HCT116 (cell line): ENCODE results near the gene A4GNT. TPM values are rescaled to one million over a fixed set of nuclear protein-coding genes. Genes with fewer than 3 reads are reported as not detected.

ENCODE experiments used
- ATAC-seq: fragments of 200-7000 bp; cut with Tn5 transposase; 2 replicates; pipeline ENCODE4 v1.9.1; 2020; ENCODE audit warnings: mild to moderate bottlenecking, moderate library complexity
- BruUV-seq: library from RNA; stranded (reverse); fragments of 400-500 nt; replicated peaks from 2 replicates; lab custom pipeline; 2021; lab: Mats Ljungman, UMichigan
- CTCF ChIA-PET: fragments of 300-600 bp; sonication (Branson Sonifier 250); formaldehyde crosslinking; loops from one replicate; lab custom pipeline; 2021; ENCODE audit warnings: antibody characterized with exemption; lab: Charles Lee
- POLR2A ChIA-PET: fragments of 300-600, 350-600 bp; sonication (Branson Sonifier 250); formaldehyde crosslinking; loops from one replicate; lab custom pipeline; 2021; ENCODE audit warnings: antibody characterized with exemption; lab: Charles Lee
- RAD21 ChIA-PET, 2 experiments: fragments of 300-600 bp; sonication (Branson Sonifier 250); formaldehyde crosslinking; loops; one replicate each; lab custom pipeline; 2023; ENCODE audit warnings: low total read pairs in 2 of 2; ENCODE audit not compliant: uncharacterized antibody in 2 of 2, unreplicated experiment in 2 of 2, low non-redundant PET in 1 of 2; lab: Charles Lee
- DNase-seq: peaks from one replicate; pipeline ENCODE4 v3.0.0-alpha.2; 2010; ENCODE audit warnings: low read depth, low spot score
- H2AFZ ChIP-seq: fragments of 200-600 bp; shearing (Covaris generic), sonication (generic); 2 replicates; pipeline ENCODE4 v1.6.1; 2017; ENCODE audit warnings: low read depth, mixed run types, mixed read lengths, antibody characterized with exemption, low read length; ENCODE audit not compliant: poor library complexity, severe bottlenecking
- H3K27ac ChIP-seq: 2 replicates; pipeline ENCODE4 v1.5.1; 2012; ENCODE audit warnings: low read depth, low read length
- H3K27me3 ChIP-seq: fragments of 200-600 bp; sonication (generic); 2 replicates; pipeline ENCODE4 v1.6.1; 2016; ENCODE audit warnings: mixed run types, low read length, mixed read lengths; ENCODE audit not compliant: insufficient read depth
- H3K36me3 ChIP-seq, 2 experiments: fragments of 200-500 bp in 1 of 2; fragments of 200-600 bp in 1 of 2; sonication (Bioruptor generic) in 1 of 2; sonication (generic) in 1 of 2; 2 replicates each; pipeline versions ENCODE4 v1.5.1 to v1.6.1; 2014 to 2016; ENCODE audit warnings: low read length in 2 of 2, inconsistent platforms in 1 of 2, mixed read lengths in 1 of 2, mixed run types in 1 of 2; ENCODE audit not compliant: insufficient read depth in 2 of 2, control insufficient read depth in 1 of 2
- H3K4me1 ChIP-seq, 2 experiments: fragments of 200-600 bp in 1 of 2; sonication (generic) in 1 of 2; 2 replicates each; pipeline versions ENCODE4 v1.5.1 to v1.6.1; 2012 to 2017; ENCODE audit warnings: low read length in 2 of 2, inconsistent platforms in 1 of 2, mild to moderate bottlenecking in 1 of 2, mixed read lengths in 1 of 2, mixed run types in 1 of 2, moderate library complexity in 1 of 2; ENCODE audit not compliant: insufficient read depth in 2 of 2, control insufficient read depth in 1 of 2
- H3K4me2 ChIP-seq: fragments of 200-600 bp; sonication (generic); 2 replicates; pipeline ENCODE4 v1.6.1; 2017; ENCODE audit warnings: mixed run types, low read length, mixed read lengths
- H3K4me3 ChIP-seq, 2 experiments: fragments of 200-600 bp in 1 of 2; sonication (generic) in 1 of 2; replicated peaks in 1 of 2; 2 replicates each; pipeline ENCODE4 v1.5.1; 2011 to 2016; ENCODE audit warnings: low read length in 2 of 2, control low read depth in 1 of 2, low read depth in 1 of 2, mild to moderate bottlenecking in 1 of 2, mixed read lengths in 1 of 2, mixed run types in 1 of 2
- H3K79me2 ChIP-seq: fragments of 200-600 bp; sonication (generic); 2 replicates; pipeline ENCODE4 v1.6.1; 2017; ENCODE audit warnings: mild to moderate bottlenecking, mixed run types, low read length, moderate library complexity, mixed read lengths; ENCODE audit not compliant: insufficient read depth
- H3K9ac ChIP-seq: fragments of 200-600 bp; sonication (generic); 2 replicates; pipeline ENCODE4 v1.6.1; 2016; ENCODE audit warnings: low read length, mixed read lengths
- H3K9me2 ChIP-seq: fragments of 200-600 bp; sonication (generic), shearing (Covaris generic); 2 replicates; pipeline ENCODE4 v1.6.1; 2017; ENCODE audit warnings: mixed run types, mild to moderate bottlenecking, moderate library complexity; ENCODE audit not compliant: insufficient read depth
- H3K9me3 ChIP-seq, 2 experiments: fragments of 200-500 bp in 1 of 2; fragments of 200-600 bp in 1 of 2; sonication (Bioruptor generic) in 1 of 2; sonication (generic) in 1 of 2; 2 replicates each; pipeline ENCODE4 v1.6.1; 2014 to 2017; ENCODE audit warnings: low read length in 2 of 2, mixed read lengths in 2 of 2, inconsistent platforms in 1 of 2, low read depth in 1 of 2, mild to moderate bottlenecking in 1 of 2, mixed run types in 1 of 2, moderate library complexity in 1 of 2; ENCODE audit not compliant: control insufficient read depth in 1 of 2, insufficient read depth in 1 of 2
- H4K20me1 ChIP-seq: fragments of 200-600 bp; sonication (generic), shearing (Covaris generic); 2 replicates; pipeline ENCODE4 v1.6.1; 2017; ENCODE audit warnings: mixed run types, mild to moderate bottlenecking, moderate library complexity; ENCODE audit not compliant: insufficient read depth
- CBX3 ChIP-seq: IDR thresholded peaks from 2 replicates; pipeline ENCODE4 v1.6.1; 2012; ENCODE audit warnings: low read depth
- EGR1 ChIP-seq: IDR thresholded peaks from 2 replicates; pipeline ENCODE4 v1.6.1; 2012; ENCODE audit warnings: low read depth
- POLR2A ChIP-seq: IDR thresholded peaks from 2 replicates; pipeline ENCODE4 v1.7.0; 2011; ENCODE audit warnings: borderline replicate concordance; ENCODE audit not compliant: insufficient read depth, insufficient read length; ENCODE audit errors: extremely low read depth
- REST ChIP-seq: IDR thresholded peaks from 2 replicates; pipeline ENCODE4 v1.6.1; 2012; ENCODE audit warnings: low read depth
- SIN3A ChIP-seq: IDR thresholded peaks from 2 replicates; pipeline ENCODE4 v1.6.1; 2012; ENCODE audit warnings: low read depth
- SP1 ChIP-seq: IDR thresholded peaks from 2 replicates; pipeline ENCODE4 v1.6.1; 2012; ENCODE audit warnings: low read depth
- SRF ChIP-seq: IDR thresholded peaks from 2 replicates; pipeline ENCODE4 v1.6.1; 2012; ENCODE audit warnings: low read depth
- TCF7L2 ChIP-seq: IDR thresholded peaks from 2 replicates; pipeline ENCODE4 v1.7.0; 2011; ENCODE audit warnings: borderline replicate concordance, inconsistent platforms; ENCODE audit not compliant: insufficient read depth, insufficient read length; ENCODE audit errors: extremely low read depth
- ZFX ChIP-seq: fragments of 450-650 bp; IDR thresholded peaks from 2 replicates; pipeline ENCODE4 v1.6.1; 2017
- ZNF274 ChIP-seq: fragments of 200-500 bp; sonication (Bioruptor generic); IDR thresholded peaks from 2 replicates; pipeline ENCODE4 v1.6.1; 2014; ENCODE audit warnings: mild to moderate bottlenecking, low read depth, low read length, inconsistent platforms
- intact Hi-C: fragments of 100-400 bp; cut with micrococcal nuclease; formaldehyde crosslinking; loops from 2 replicates; pipeline ENCODE4 v1.10.0; 2022
- total RNA-seq: library from RNA; stranded (reverse); gene quantifications from one replicate; pipeline ENCODE4 v1.2.1, GENCODE V29; 2021; ENCODE audit not compliant: unreplicated experiment
- TF ChIP-seq, protein P1 (sequence below), 3 experiments: fragments of 200-600 bp in 1 of 3; sonication (generic) in 1 of 3; IDR thresholded peaks in 2 of 3; conservative IDR thresholded peaks in 1 of 3; 2 replicates each; pipeline ENCODE4 v1.5.1; 2012 to 2017; ENCODE audit warnings: low read depth in 2 of 3, low read length in 2 of 3, antibody characterized with exemption in 1 of 3, borderline replicate concordance in 1 of 3, control low read depth in 1 of 3, mild to moderate bottlenecking in 1 of 3, mixed read lengths in 1 of 3, mixed run types in 1 of 3, moderate library complexity in 1 of 3; ENCODE audit not compliant: insufficient read depth in 1 of 3
- TF ChIP-seq, protein P2 (sequence below): IDR thresholded peaks from 2 replicates; pipeline ENCODE4 v1.6.1; 2012
- TF ChIP-seq, protein P3 (sequence below): IDR thresholded peaks from 2 replicates; pipeline ENCODE4 v1.6.1; 2011; ENCODE audit warnings: mild to moderate bottlenecking, low read length, moderate library complexity; ENCODE audit not compliant: insufficient replicate concordance; ENCODE audit errors: extremely low read depth

A4GNT gene
- total RNA-seq, 1 experiment from 2014 or later: not detected

DNA sequence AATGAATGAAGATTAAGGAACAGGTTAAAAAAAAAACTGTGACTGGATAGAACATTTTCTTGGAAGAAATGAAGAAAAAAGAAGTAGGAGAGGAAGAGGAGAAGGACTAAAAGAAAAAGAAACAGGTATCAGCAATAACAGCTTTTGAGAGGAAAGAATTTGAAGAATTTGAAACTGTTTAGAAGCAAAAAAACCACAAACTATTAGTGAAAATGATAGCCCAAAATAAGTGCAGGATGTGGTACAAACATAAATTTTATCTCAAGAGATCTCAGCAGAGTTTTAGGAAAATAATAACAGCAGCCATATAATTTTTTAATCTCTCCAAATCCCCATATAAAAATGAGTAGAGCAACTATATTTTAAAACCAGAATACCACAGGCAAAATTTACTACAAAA, 8.8 kb upstream of the A4GNT start:
- Histone ChIP-seq H3K4me1 (no peaks in the 10 kb centered on the region), H3K9ac (no peak overlapping the region), H4K20me1 (no peaks in the 10 kb centered on the region), H3K36me3 (no peaks in the 10 kb centered on the region), H3K27ac (no peak overlapping the region), H2AFZ (no peak overlapping the region), H3K79me2 (no peaks in the 10 kb centered on the region), H3K9me3 (no peaks in the 10 kb centered on the region), H3K4me3 (no peak overlapping the region), H3K4me2 (no peak overlapping the region), H3K27me3 (no peaks in the 10 kb centered on the region), H3K9me2 (no peaks in the 10 kb centered on the region)
- CTCF ChIA-PET: no interaction called here
- TF ChIP-seq, protein P1, sequence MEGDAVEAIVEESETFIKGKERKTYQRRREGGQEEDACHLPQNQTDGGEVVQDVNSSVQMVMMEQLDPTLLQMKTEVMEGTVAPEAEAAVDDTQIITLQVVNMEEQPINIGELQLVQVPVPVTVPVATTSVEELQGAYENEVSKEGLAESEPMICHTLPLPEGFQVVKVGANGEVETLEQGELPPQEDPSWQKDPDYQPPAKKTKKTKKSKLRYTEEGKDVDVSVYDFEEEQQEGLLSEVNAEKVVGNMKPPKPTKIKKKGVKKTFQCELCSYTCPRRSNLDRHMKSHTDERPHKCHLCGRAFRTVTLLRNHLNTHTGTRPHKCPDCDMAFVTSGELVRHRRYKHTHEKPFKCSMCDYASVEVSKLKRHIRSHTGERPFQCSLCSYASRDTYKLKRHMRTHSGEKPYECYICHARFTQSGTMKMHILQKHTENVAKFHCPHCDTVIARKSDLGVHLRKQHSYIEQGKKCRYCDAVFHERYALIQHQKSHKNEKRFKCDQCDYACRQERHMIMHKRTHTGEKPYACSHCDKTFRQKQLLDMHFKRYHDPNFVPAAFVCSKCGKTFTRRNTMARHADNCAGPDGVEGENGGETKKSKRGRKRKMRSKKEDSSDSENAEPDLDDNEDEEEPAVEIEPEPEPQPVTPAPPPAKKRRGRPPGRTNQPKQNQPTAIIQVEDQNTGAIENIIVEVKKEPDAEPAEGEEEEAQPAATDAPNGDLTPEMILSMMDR (IDR thresholded peaks at IDR 0.05 in 2 of 3, conservative IDR thresholded peaks at IDR 0.05 in 1 of 3; ENCODE audit: borderline replicate concordance in 1 of 3, insufficient read depth in 1 of 3, low read depth in 2 of 3, low read length in 2 of 3): no peak
- TF ChIP-seq, protein P2, sequence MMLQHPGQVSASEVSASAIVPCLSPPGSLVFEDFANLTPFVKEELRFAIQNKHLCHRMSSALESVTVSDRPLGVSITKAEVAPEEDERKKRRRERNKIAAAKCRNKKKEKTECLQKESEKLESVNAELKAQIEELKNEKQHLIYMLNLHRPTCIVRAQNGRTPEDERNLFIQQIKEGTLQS: no peak
- no peak for TF ChIP-seq REST
- no peak for TF ChIP-seq SRF
- TF ChIP-seq POLR2A: no peak
- TF ChIP-seq TCF7L2: no peak
- no peak for TF ChIP-seq CBX3
- no peak for TF ChIP-seq SIN3A
- no peak for TF ChIP-seq SP1
- no peak for TF ChIP-seq EGR1
- TF ChIP-seq ZNF274: no peak
- TF ChIP-seq, protein P3, sequence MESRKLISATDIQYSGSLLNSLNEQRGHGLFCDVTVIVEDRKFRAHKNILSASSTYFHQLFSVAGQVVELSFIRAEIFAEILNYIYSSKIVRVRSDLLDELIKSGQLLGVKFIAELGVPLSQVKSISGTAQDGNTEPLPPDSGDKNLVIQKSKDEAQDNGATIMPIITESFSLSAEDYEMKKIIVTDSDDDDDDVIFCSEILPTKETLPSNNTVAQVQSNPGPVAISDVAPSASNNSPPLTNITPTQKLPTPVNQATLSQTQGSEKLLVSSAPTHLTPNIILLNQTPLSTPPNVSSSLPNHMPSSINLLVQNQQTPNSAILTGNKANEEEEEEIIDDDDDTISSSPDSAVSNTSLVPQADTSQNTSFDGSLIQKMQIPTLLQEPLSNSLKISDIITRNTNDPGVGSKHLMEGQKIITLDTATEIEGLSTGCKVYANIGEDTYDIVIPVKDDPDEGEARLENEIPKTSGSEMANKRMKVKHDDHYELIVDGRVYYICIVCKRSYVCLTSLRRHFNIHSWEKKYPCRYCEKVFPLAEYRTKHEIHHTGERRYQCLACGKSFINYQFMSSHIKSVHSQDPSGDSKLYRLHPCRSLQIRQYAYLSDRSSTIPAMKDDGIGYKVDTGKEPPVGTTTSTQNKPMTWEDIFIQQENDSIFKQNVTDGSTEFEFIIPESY: no peak
- TF ChIP-seq ZFX: no peak
- DNase-seq (no peak), ATAC-seq (no peak)
- intact Hi-C loops: no loop called here
- no TSS peak for BruUV-seq
- RAD21 ChIA-PET: no interaction called here
- POLR2A ChIA-PET: no interaction called here
